Left ventricle myocardium inferior (tissue), 1 donor: ENCODE measurements around the gene MTG2. TPM values are rescaled to one million over a fixed set of nuclear protein-coding genes. Genes with fewer than 3 reads are reported as not detected.
A peak's percentile ranks its signal among the peaks of the same experiment; 100 is the strongest.

Experiments used
- DNase-seq: peaks from one replicate; pipeline ENCODE4 v3.0.0-alpha.2; 2020
- H3K27ac ChIP-seq: fragments of 200-600 bp; replicated peaks from 2 replicates; pipeline ENCODE4 v1.8.0; 2021
- H3K27me3 ChIP-seq: fragments of 200-600 bp; 2 replicates; pipeline ENCODE4 v1.8.0; 2021; ENCODE audit warnings: low read depth
- H3K36me3 ChIP-seq: fragments of 200-600 bp; 2 replicates; pipeline ENCODE4 v1.8.0; 2021
- H3K4me1 ChIP-seq: fragments of 200-600 bp; 2 replicates; pipeline ENCODE4 v1.8.0; 2021
- H3K4me3 ChIP-seq: fragments of 200-600 bp; 2 replicates; pipeline ENCODE4 v1.8.0; 2021; ENCODE audit warnings: mild to moderate bottlenecking, moderate library complexity
- H3K9me3 ChIP-seq: fragments of 200-600 bp; replicated peaks from 2 replicates; pipeline ENCODE4 v1.8.0; 2021
- intact Hi-C: fragments of 100-400 bp; cut with micrococcal nuclease; formaldehyde crosslinking; loops from one replicate; pipeline ENCODE4 v1.11.0; 2022
- total RNA-seq: library from RNA; stranded (reverse); fragmentation: NEBNext Ultra II Directional; extraction: Animal tissue kit (Norgen Biotek cat#: 25700); gene quantifications from one replicate; pipeline ENCODE4 v1.2.1, GENCODE V29; 2021
- TF ChIP-seq, protein P1 (sequence below): fragments of 200-600 bp; IDR thresholded peaks from 2 replicates; pipeline ENCODE4 v1.8.0; 2021; ENCODE audit warnings: antibody characterized with exemption, mild to moderate bottlenecking, borderline replicate concordance
- donor health status: DM: no; HTN: yes; CAD: no; lungs with severe emphysema.

The MTG2 gene
- total RNA-seq, 1 donor from 2014 or later: 25.9 TPM

- Histone ChIP-seq H3K4me3 (no peak overlapping the region), H3K27me3 (no peaks in the 10 kb centered on the region), H3K27ac (no peak overlapping the region), H3K36me3 (peaks cover 79% of the 10 kb centered on the region), H3K4me1 (no peaks in the 10 kb centered on the region), H3K9me3 (no peaks in the 10 kb centered on the region)
- TF ChIP-seq, protein P1, sequence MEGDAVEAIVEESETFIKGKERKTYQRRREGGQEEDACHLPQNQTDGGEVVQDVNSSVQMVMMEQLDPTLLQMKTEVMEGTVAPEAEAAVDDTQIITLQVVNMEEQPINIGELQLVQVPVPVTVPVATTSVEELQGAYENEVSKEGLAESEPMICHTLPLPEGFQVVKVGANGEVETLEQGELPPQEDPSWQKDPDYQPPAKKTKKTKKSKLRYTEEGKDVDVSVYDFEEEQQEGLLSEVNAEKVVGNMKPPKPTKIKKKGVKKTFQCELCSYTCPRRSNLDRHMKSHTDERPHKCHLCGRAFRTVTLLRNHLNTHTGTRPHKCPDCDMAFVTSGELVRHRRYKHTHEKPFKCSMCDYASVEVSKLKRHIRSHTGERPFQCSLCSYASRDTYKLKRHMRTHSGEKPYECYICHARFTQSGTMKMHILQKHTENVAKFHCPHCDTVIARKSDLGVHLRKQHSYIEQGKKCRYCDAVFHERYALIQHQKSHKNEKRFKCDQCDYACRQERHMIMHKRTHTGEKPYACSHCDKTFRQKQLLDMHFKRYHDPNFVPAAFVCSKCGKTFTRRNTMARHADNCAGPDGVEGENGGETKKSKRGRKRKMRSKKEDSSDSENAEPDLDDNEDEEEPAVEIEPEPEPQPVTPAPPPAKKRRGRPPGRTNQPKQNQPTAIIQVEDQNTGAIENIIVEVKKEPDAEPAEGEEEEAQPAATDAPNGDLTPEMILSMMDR: no peak
- intact Hi-C loops: no loop called here
- DNase-seq: no peak
Observed at GRCh38 chr20:62163485-62163865, 19.4 kb upstream of the MTG2 start.

DNA sequence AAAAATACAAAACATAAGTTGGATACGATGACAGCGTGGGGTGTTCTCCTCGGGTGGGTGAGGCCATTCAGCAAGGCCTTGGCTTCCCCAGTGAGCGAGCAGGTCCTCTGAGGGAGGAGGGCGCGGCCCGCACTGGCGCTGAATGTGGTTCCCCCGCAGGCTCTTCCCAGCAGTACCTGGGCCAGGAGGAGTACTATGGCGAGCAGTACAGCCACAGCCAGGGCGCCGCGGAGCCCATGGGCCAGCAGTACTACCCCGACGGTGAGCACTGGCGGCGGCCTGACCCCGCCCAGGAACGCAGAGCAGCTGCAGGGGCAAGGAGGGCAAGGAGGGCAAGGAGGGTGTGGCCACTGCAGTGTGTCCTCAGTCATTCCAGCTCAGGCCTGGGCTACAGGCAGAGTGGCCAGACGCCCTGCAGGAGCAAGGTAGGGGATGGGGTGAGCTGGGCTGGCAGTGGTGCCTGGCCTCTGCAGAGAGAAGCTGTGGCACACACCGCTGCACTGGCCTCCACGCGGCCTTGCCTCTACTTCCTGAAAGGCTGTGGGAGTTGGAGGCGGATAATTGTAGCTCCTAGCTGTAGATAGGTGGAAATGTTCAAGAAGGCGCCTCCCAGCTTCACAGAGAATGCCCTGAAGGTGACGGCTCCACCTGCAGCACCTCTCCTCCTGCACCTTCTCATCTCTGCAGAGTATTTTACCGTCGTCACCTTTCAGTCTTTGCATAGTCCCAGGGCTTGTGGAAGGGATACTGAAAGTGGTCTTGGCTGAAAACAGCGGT lies 18.7 kb upstream of the MTG2 start:
- no peaks in the 10 kb centered on the region for H3K27me3 ChIP-seq
- H3K27ac ChIP-seq: no peak overlapping the region
- TF ChIP-seq, protein P1: no peak
- no peak overlapping the region for H3K4me3 ChIP-seq
- intact Hi-C loops: no loop called here
- no peaks in the 10 kb centered on the region for H3K9me3 ChIP-seq
- no peak for DNase-seq
- H3K36me3 ChIP-seq: peaks cover 86% of the 10 kb centered on the region
- H3K4me1 ChIP-seq: no peaks in the 10 kb centered on the region

- no peaks in the 10 kb centered on the region for H3K9me3 ChIP-seq
- TF ChIP-seq, protein P1: no peak
- no peak for DNase-seq
- H3K36me3 ChIP-seq: peaks cover 87% of the 10 kb centered on the region
- H3K27ac ChIP-seq: no peak overlapping the region
- intact Hi-C loops: no loop called here
- no peak overlapping the region for H3K4me3 ChIP-seq
- H3K4me1 ChIP-seq: no peaks in the 10 kb centered on the region
- no peaks in the 10 kb centered on the region for H3K27me3 ChIP-seq
Observed at GRCh38 chr20:62164879-62165761, 17.7 kb upstream of the MTG2 start.

- intact Hi-C loops: no loop called here
- TF ChIP-seq, protein P1: no peak
- peak; percentile 52 for DNase-seq
- Histone ChIP-seq H3K4me3 (no peak overlapping the region), H3K4me1 (no peaks in the 10 kb centered on the region), H3K27ac (no peak overlapping the region), H3K27me3 (no peaks in the 10 kb centered on the region), H3K9me3 (no peaks in the 10 kb centered on the region), H3K36me3 (peaks cover 80% of the 10 kb centered on the region)
Observed at GRCh38 chr20:62165762-62166399, 16.9 kb upstream of the MTG2 start.

GRCh38 chr20:62167474-62167873 lies 15.4 kb upstream of the MTG2 start:
- Histone ChIP-seq H3K27ac (no peak overlapping the region), H3K27me3 (no peaks in the 10 kb centered on the region), H3K4me3 (no peak overlapping the region), H3K36me3 (peaks cover 64% of the 10 kb centered on the region), H3K9me3 (no peaks in the 10 kb centered on the region), H3K4me1 (no peaks in the 10 kb centered on the region)
- TF ChIP-seq, protein P1: no peak
- DNase-seq: no peak
- intact Hi-C loops: no loop called here
